Activated T-cell treated with anti-CD3 and anti-CD28 coated beads, Interleukin-2, amount 50 U/mL, for 1 hour (primary cell): ENCODE measurements around the gene CAMTA1.
"Not testable (repeated sequence)": the region's sequence is repeated elsewhere in the genome, so short reads cannot be mapped to it uniquely, and the experiment has no call there.

Source experiments
- DNase-seq: peaks from one replicate; pipeline ENCODE4 v3.0.0-alpha.2; 2020

CAMTA1 gene

DNA sequence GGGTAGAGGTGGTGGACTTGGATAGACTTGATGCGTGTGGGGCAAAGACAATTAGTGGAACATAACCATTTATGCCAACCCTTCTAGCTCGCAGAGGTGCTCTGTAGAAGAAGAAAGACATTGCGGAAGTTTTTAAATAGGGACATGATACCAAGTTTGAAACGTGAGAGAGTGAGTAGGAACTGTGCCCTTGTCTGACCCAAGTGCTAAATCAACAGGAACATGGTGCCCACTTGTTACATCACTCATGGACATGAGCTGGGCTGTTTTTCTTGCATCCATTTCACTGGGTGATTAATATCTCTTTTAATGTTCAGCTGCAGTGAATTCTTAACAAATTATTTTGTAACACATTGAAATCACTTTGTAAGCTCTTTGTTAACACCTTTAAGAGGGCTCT is 577.7 kb downstream of the CAMTA1 start:
- no peak for DNase-seq

DNA sequence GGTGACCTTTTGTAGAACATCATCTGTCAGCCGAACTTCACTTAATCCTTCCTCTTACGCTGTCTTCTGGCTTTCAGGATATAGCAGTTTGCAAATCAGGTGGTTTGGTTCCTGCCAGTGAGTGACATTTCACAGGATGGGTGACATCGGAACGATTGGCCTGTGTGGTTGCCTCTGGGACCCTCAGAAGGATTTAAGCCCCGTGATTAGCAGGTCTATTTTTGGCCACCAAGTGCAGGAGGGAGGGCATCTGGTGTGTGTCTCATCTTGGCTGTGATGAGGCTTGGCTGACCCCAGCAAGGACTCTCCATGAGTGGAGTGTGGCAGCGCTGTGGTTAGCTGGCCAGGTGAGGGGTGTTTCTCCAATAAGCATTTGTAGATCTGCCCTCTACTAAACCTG is 578.2 kb downstream of the CAMTA1 start:
- no peak for DNase-seq

DNA sequence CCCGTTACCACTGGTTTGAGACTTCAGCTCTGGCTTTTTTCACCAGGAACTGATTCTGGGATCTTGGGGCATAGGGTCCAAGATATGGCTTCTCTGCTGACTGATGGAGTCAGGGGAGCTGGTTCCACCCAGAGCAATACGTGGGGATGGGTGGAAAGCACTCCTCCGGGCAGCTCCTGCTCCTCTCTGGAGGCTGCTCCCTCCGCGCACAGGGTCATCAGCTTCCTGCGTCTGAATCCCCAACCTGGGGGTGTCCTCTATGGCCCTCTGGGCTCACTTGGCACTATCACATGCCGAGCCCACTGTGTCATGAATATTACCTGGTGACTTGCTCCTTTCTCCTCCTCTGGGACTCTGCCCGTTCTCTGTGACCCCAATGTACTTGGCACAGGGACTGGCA is 580.5 kb downstream of the CAMTA1 start:
- no peak for DNase-seq

DNA sequence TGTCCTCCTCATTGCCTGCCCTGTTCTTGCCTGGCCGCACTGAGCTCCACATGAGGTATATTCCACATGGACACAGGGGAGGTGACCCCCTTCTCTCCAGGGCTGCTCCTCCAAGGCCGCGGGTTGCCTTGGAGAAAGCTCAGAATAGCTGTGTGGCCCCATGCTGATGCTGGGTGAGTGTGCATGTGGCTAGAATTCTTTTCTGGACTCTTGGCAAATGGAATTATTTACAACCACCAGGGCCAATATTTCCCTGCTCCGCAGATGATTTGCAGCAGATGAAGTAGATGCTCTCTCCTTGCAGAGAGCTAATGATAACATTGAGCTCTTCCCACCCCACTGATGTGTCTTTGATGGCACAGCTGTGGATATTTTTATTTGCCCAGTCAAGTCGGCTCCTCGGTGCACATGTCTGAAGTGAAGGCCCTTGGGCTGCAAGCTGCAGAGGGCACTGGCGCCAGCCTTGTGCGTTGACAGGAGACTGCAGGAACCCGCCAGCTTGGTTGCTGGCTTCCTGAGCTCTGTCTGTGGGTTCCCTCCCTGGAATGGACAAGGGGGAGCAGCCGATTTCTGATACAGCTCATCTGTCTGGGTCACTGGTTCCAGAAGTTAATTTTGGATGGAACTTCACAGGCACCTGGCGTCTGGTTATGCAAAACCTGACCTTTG is 581.2 kb downstream of the CAMTA1 start:
- DNase-seq = no peak

DNA sequence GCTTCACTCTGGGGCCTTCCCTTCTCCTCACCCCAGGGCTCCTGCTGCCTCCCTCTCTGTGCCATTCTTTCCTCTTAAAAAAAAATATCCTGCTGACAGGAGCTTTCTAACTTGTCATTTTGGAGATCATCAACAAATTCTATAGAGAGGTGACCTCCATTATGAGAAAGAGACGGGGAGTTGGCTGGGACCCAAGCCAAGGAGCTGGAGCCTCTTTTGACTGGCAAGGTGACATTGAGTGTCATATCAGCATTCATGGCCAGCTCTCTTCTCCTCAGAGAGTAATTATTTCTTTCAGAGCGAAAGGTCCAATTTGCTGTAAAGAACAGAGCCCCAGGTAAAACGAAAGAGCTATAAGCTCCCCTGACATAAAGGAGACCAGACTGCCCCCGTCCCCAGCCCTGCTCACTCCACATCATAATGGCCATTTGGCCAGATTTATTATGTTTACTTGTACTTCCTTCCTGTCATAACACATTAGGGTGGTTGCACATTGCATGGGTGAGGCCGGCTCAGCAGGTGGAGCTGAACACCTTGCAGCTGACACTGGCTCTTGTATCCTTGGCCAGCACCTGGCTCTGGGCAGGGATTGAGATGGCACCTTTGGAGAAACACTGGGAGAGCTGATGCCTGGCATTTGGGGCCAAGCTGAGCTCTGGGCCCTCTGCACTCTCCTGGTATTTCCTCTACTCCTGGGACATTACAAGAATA is 581.9 kb downstream of the CAMTA1 start:
- DNase-seq = no peak

DNA sequence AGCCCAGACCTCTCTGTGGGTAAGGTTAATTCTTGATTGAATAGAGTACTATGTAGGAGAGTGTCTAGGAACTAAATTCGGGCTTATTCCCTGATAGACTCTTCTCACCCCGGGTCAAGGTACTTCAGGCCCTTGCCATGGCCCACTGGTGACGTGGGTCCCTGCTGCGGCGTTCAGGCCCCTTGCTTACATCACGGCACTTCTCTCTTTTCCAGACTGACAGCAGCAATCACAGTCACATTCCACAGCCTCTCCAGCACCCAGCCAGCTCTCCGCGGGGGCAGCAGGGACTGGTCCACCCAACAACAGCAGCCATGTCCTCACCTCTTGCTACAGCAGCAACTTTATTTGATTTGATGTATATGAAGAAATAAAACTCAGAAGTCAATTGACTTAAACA is 584.6 kb downstream of the CAMTA1 start:
- DNase-seq = no peak

DNA sequence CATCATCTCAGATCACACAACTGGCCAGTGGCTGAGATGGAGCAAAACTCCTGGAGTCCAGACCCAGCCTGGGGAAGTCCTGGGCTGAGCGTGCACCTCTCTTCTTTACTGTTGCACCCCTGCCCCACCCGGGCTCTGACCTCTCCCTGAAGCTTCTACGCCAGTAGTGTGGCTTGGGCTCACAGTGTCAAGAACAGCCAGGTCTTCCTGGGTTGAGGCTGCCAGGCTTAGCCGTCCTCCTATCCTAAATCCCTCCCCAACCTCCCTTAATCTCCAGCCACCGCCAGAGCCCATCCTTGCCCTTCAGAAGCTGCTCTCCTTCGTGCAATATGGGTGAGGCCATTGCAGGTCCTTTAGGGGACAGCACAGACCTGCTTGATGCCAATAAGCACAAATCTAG is 586.7 kb downstream of the CAMTA1 start:
- no peak for DNase-seq

DNA sequence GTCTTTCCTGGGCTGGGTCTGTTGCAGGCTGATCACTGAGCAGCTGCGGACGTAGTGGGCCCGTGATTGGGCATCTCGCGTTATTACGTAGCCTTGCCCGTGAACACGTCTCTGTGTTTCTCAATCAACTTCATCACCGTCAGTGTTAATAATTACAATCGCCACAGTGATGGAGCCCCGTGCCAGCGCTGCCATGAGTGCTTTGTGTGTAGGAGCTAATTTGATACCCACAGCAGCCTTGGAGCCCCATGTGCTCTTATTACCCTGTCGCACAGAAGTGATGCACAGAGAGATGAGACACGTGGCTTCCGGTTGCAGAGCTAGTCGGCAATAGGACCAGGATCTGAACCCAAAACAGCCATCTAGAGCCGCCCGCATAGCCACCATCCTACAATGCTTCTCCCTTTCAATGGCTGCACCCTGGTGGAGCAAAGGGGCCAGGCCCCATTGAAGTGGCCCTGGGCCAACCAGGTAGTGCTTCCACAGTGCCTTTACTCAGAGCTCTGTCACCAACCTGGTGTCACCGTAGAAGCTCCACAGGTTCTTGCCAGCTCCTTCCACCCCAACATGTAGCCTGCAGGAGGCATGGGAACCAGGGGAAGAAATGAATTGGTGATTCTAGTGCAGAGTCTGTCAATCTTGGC is 587.3 kb downstream of the CAMTA1 start:
- no peak for DNase-seq

DNA sequence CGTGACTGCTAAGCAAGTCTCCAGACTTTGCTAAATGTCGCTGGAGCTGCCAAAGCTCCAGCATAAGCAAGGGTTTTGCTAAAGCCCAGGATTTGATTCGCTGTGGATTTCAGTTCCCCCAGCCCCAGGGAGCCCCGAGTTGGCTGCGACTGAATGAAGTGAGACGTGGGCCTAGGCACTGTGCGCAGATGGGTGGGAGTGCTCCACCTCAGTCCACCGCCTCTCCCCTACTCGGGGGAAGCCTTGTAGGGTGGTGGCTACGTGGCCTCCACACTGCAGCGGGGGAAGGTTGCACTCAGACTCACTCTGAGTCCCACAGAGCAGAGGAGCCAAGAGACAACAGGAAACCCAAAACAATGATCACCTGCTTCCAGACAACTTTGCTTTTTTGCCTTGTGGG is 588.0 kb downstream of the CAMTA1 start:
- no peak for DNase-seq

DNA sequence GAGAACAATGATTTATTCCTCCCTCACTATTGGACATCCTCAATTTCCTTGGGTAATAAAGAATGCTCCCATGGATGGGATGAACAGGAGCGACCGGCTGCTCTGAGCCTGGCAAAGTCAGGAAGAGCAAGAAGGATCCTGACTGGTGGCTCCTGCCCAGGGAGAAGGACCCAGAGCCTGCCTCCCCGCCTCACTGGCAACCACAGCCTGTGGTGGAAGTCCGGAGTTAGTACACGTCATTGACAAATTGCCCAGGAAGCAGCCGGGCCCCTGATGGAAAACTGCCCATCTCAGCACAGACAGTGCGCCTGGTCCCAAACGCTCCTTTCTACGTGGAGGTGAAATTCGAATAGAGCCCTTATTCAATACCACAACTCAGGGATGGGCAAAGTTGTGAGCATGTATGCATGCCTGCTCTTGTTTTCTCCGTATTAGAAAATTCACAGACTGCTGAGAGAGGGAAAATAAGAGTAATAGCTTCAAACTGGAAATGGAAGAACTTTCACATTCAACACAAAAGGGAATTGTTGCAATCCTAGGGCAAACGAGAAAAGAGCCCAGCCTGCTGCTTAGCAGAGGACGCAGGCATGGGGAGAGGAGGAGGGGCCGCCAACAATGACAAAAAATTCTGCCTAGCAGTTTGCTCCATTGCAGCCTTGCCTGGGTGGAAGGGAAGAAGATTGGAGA is 588.8 kb downstream of the CAMTA1 start:
- DNase-seq = no peak

DNA sequence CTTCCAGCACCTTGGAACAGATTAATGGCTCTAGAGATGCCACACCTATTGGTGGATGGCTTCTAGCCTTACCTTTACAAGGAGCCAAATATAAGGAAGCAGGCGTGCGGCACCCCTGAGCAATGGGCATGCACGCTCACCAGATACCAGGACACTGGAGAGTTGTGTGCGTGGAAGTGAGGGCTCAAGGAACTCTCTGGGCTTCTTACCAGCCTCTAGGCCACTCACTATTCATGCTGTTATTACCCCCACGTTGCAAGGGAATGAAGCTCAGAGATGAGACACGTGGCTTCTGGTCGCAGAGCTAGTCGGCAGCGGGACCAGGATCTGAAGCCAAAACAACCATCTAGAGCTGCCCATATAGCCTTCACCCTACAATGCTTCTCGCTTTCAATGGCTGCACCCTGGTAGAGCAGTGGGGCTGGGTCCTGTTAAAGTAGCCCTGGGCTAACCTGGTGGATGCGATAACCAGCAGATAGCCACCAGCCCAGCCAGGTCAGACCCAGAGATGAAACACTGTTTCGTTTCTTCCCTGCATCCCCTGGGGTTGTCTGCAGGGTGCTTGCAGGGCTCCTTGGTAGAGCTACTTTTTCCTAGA is 589.4 kb downstream of the CAMTA1 start:
- DNase-seq = no peak

DNA sequence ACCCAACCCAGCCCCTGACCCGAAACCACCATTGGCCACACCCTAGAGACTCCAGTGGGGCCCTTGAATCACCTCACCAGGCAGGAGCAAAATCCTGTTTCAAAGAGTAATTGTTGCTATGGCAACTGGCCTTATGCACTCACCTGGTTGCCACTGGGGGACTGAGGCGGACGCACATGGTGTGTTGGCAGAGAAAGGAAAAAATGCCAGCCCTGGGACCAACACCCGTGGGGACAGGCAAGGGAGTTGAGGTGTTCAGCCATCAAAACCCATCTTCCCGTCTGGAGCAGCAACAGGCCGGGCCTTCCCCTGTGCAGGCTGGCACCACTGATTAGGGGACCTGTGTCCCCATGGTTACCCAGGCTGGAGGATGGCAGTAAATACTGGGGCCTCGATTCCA is 590.1 kb downstream of the CAMTA1 start:
- DNase-seq = no peak

DNA sequence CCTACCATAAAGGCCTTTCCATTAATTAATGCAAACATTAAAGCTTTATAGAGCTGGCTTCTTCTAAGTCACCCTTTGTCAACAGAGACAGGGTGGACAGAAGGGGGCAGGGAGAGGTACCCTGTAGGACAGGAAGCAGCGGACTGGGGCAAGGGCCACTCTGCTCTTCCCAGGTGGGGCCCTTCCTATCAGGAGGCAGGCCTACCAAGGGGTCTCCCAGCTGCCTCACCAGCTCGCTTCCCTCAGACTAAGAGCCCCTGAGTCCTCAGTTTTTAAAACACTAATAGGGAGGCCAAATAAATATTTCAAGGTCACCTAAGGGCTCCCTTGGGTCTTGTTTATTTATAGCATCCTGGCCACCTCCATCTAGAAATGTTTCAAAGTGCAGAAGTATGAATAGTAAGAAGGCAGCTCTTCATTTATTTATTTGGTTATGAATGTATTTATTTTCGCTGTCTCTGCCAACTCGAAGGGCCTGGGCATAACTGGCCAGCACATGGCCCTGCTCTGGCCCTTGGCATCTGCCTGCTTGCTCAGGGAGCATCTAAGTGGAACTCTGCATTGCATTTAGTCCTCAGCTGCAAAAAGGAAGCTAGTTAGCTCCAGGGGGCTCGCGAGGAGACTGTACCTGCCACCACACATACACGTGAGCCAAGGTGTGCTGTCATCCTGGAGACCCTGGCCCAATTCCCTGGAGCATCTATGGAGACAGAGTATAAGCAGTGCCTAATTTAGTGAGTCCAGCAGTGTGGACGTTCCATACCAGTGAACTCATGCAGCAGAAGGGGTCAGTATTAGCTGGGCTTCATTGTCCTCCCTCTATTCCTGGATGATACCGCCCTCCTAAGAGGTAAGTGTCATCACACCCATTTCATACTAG is 590.8 kb downstream of the CAMTA1 start:
- DNase-seq = no peak

DNA sequence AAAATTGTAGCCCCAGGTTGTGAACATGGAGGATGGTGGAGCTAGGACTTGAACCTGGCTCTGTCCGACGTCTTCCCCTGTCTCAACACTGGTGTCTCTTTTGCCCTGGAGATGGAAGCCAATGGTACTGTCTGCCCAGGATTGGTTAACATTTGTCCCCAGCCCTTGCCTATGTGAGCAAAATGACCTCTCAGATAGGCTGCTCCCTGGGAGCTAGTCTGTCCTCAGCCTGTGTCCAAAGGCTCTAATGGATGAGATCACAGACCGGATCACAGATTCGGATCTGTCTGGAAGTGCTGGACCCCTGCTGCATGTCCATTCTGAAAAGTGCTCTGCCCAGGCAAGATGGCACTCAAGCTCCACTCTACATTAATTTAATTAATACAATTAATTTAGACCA is 591.4 kb downstream of the CAMTA1 start:
- DNase-seq = no peak

DNA sequence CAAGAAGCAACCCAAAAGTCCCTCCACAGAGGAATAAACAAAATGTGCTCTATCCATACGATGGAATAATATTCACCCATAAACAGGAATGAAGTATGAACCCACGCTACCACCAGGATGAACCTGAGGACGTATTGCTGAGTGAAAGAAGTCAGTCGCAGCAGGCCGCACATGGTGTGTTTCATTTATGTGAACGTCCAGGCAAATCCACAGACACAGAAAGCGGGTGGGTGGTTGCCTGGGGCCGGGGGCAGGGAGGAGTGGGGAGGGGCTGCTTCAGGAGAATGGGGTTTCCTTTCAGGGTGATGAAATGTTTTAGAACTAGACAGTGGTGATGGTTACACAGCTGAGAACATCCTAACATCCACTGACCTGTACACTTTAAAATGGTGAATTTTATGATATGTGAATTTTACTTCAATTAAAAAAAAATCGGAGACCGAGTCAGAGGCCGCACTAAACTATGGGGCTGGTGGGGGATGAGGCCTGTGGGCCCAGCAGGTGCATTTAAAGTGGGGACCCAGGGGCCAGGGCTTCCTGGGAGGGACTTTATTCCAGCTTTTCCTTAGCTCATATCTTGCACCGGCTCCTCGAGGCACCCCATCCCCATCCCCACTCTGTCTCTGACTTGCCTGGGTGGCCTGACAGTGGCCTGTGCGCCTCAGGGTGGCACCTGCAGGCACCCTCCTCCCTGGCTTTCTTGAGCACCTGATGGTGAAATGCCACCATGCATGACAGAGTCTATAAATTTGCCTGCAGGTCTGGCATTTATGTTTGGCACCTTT is 593.3 kb downstream of the CAMTA1 start:
- DNase-seq = no peak

DNA sequence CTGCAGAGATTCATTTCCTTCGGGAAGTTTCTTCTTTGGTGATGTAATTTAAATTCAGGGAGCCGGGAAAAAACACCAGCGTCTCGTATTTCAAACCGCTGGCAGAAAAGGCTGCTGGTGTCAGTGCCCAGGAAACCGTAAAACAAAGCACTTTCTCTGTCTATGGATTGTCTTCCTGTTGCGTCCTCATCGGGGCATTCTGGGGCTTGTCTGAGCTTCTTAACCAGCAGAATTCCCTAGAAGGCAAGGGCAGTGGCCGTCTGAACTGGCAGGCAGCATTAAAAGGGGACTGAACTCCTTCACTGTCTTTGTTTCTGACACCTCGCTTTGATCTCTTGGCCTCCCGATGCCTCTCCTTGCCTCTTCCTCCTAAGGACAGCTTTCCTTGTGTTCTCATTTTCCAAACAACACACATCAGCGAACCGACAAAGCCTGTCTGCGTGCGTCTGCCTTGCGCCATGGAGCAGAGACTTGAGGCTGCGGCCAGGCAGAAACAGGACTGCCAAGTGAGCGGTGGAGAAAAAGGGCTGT is 594.3 kb downstream of the CAMTA1 start:
- no peak for DNase-seq

DNA sequence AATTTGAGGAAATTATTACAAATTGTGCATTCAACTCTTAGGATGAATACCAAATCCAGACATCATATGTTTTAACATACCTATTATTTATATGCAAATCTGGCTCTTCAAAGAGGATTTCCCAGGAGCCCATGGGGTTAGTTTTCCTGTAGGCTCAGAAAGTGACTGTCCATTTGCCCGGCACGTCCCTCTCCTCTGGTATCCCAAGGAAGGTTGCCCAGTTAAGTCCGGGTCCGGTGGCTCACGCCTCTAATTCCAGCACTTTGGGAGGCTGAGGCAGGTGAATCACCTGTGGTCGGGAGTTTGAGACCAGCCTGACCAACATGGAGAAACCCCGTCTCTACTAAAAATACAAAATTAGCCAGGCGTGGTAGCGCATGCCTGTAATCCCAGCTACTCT is 594.8 kb downstream of the CAMTA1 start:
- DNase-seq = not testable (repeated sequence)

DNA sequence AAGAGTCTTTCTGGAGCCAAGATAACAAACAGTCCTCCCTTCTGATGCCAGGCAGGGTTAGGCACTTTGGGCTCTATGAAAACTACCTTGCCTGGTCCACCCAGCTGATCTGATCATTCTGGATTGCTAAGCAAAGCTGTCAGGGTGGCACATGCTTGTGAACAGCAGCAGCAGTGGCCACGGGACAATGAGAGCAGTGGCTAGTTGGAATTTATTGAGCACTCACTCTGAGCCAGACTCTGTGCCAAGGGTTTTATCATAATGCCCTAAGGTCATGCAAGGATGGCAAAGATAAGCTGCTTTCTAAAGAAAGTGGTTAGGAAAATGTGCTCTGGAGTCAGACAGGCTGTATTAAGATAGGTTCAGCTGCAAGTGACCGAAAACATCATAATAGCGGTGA is 595.5 kb downstream of the CAMTA1 start:
- no peak for DNase-seq

DNA sequence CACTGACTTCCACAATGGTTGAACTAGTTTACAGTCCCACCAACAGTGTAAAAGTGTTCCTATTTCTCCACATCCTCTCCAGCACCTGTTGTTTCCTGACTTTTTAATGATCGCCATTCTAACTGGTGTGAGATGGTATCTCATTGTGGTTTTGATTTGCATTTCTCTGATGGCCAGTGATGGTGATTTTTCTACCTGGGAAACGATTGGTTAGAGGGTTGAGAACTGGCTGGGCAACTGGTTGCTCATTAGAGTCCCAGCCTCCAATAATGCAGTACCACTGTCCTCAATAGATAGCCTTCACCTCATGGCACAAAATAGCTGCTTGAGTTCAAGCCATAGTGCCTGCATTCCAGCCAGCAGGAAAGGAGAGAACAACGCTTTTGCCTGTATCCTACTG is 596.5 kb downstream of the CAMTA1 start:
- DNase-seq = not testable (repeated sequence)

DNA sequence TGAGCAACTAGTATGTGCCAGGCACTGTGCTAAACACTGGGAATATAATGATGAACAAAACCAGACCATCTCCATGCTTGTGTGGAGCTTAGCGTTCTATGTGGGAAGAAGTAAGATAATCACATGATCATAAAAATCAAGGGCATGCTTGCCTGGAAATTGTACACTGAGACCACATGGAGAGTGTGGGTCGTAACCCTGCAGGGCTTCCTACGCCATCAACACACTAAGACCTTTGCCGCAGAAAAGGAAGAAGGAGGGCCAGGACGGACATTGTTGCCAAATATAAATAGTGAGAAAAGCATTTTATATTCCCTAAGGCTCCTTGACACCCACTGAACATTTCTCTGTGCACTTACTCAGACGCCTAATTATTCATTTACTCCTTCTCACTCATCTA is 597.7 kb downstream of the CAMTA1 start:
- no peak for DNase-seq
